OCI-LY7 (cell line): ENCODE measurements around the gene MMP3. TPM values are rescaled to one million over a fixed set of nuclear protein-coding genes. Genes with fewer than 3 reads are reported as not detected.

Experiments
- BruUV-seq: library from RNA; stranded (reverse); fragments of 400-500 nt; replicated peaks from 2 replicates; lab custom pipeline; 2021; lab: Mats Ljungman, UMichigan
- CTCF ChIA-PET: fragments of 300-600 bp; sonication (Branson Sonifier 250); formaldehyde crosslinking; loops from one replicate; lab custom pipeline; 2022; ENCODE audit warnings: antibody characterized with exemption; ENCODE audit not compliant: unreplicated experiment; lab: Charles Lee
- POLR2A ChIA-PET: fragments of 300-600 bp; sonication (Branson Sonifier 250); formaldehyde crosslinking; loops from one replicate; lab custom pipeline; 2022; ENCODE audit warnings: antibody characterized with exemption; lab: Charles Lee
- DNase-seq: peaks from one replicate; pipeline ENCODE4 v3.0.0-alpha.2; 2015; ENCODE audit warnings: low spot score
- H2AFZ ChIP-seq: fragments of 200-600 bp; sonication (generic), shearing (Covaris generic); 2 replicates; pipeline ENCODE4 v1.6.1; 2014; ENCODE audit warnings: mild to moderate bottlenecking, antibody characterized with exemption, low read length, moderate library complexity
- H3K27ac ChIP-seq: fragments of 200-600 bp; sonication (generic); 2 replicates; pipeline ENCODE4 v1.5.1; 2014; ENCODE audit warnings: mixed run types, low read depth, mild to moderate bottlenecking, moderate library complexity, low read length, inconsistent platforms; ENCODE audit not compliant: poor library complexity, severe bottlenecking
- H3K36me3 ChIP-seq: fragments of 200-600 bp; sonication (generic); 2 replicates; pipeline ENCODE4 v1.6.1; 2014; ENCODE audit warnings: mild to moderate bottlenecking, antibody characterized with exemption, low read length, moderate library complexity, mixed read lengths; ENCODE audit not compliant: insufficient read depth
- H3K4me1 ChIP-seq: fragments of 200-600 bp; sonication (generic); 2 replicates; pipeline ENCODE4 v1.5.1; 2014; ENCODE audit warnings: mild to moderate bottlenecking, low read length; ENCODE audit not compliant: insufficient read depth, poor library complexity, severe bottlenecking
- H3K4me2 ChIP-seq: fragments of 200-600 bp; sonication (generic); 2 replicates; pipeline ENCODE4 v1.6.1; 2014; ENCODE audit warnings: mild to moderate bottlenecking, low read length
- H3K4me3 ChIP-seq: fragments of 200-600 bp; sonication (generic); 2 replicates; pipeline ENCODE4 v1.5.1; 2014; ENCODE audit warnings: mild to moderate bottlenecking, low read depth, low read length; ENCODE audit not compliant: poor library complexity, severe bottlenecking
- H3K79me2 ChIP-seq: fragments of 200-600 bp; sonication (generic); 2 replicates; pipeline ENCODE4 v1.6.1; 2016; ENCODE audit warnings: low read depth, mild to moderate bottlenecking, low read length, moderate library complexity, mixed read lengths; ENCODE audit not compliant: insufficient read depth
- H3K9me2 ChIP-seq: fragments of 200-600 bp; sonication (generic); 2 replicates; pipeline ENCODE4 v1.6.1; 2016; ENCODE audit warnings: mild to moderate bottlenecking, low read length, mixed read lengths; ENCODE audit not compliant: insufficient read depth
- H3K9me3 ChIP-seq: fragments of 200-600 bp; sonication (generic); 2 replicates; pipeline ENCODE4 v1.6.1; 2014; ENCODE audit warnings: mild to moderate bottlenecking, mixed run types, low read length, mixed read lengths
- H4K20me1 ChIP-seq: fragments of 200-600 bp; sonication (generic); 2 replicates; pipeline ENCODE4 v1.6.1; 2014; ENCODE audit warnings: mild to moderate bottlenecking, antibody characterized with exemption, low read length, moderate library complexity, mixed read lengths; ENCODE audit not compliant: insufficient read depth
- EZH2phosphoT487 ChIP-seq: fragments of 200-600 bp; sonication (generic); IDR thresholded peaks from 2 replicates; pipeline ENCODE4 v1.6.1; 2018; ENCODE audit warnings: low read depth, borderline replicate concordance, mild to moderate bottlenecking, mixed run types, antibody characterized with exemption, low read length, moderate library complexity, mixed read lengths
- intact Hi-C: fragments of 100-400 bp; cut with micrococcal nuclease; formaldehyde crosslinking; loops from one replicate; pipeline ENCODE4 v1.10.0; 2022; ENCODE audit not compliant: unreplicated experiment
- total RNA-seq, 2 experiments: library from RNA; depleted of rRNA in 1 of 2; stranded (reverse); fragments of >200 nt in 1 of 2; shearing (Covaris generic) in 1 of 2; gene quantifications; 2 replicates each; pipeline ENCODE4 v1.2.3, GENCODE V29; 2014 to 2022
- TF ChIP-seq, protein P1 (sequence below): fragments of 200-600 bp; sonication (generic); conservative IDR thresholded peaks from 2 replicates; pipeline ENCODE4 v1.5.1; 2014; ENCODE audit warnings: mild to moderate bottlenecking, antibody characterized with exemption, low read length, moderate library complexity, mixed read lengths

MMP3 gene
- total RNA-seq, 2 experiments from 2014 or later, result not detected

DNA sequence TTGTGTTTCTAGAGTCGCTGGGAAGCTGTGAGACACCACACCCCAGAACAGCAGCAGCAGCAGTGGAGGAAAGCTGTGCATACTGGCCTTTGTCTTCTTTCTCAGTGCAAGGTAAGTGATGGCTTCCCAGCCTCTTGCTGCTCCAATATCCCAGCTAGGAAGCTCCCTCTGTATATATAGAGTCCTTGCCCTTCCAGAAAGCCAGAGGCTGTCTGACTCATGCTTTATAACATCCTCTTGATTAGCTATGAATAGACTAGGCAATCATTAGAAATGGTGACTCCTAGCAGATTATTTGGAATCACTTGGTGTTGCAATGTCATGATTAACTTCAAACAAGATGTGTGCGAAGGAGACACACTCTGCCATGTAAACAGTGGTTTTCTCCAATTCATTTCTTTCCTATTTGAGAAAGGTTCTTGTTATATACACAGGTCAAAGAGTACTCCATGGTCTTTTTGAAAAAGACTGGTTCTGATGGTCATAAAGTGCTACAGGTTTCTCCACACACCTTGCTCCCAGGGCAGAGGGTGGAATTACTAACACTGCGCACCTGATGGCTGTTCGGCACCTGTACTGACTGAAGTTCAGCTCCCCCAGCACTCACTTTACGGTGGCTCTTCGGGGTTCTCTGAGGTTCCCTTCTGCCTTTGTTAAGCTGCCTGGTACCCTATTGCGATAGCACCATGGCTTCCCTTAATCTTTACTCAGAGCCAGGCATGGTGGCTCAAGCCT is 45.2 kb downstream of the MMP3 start, which contains the start of gene MMP1:
TSS of gene MMP1 (minus strand) at position 149 of the 735 bp plus-strand sequence. CDS start at position 81, 68 bp downstream.
- Histone ChIP-seq H3K27ac (no peak within 1 kb of the TSS), H3K4me1 (no peaks in the 10 kb centered on the region), H4K20me1 (no peaks in the 10 kb centered on the region), H3K4me2 (no peak within 1 kb of the TSS), H2AFZ (no peak within 1 kb of the TSS), H3K4me3 (no peak within 1 kb of the TSS), H3K9me3 (no peaks in the 10 kb centered on the region), H3K79me2 (no peaks in the 10 kb centered on the region), H3K36me3 (no peaks in the 10 kb centered on the region), H3K9me2 (no peaks in the 10 kb centered on the region)
- no TSS peak for BruUV-seq
- POLR2A ChIA-PET, result no interaction called here
- TF ChIP-seq EZH2phosphoT487, result no peak
- TF ChIP-seq, protein P1, sequence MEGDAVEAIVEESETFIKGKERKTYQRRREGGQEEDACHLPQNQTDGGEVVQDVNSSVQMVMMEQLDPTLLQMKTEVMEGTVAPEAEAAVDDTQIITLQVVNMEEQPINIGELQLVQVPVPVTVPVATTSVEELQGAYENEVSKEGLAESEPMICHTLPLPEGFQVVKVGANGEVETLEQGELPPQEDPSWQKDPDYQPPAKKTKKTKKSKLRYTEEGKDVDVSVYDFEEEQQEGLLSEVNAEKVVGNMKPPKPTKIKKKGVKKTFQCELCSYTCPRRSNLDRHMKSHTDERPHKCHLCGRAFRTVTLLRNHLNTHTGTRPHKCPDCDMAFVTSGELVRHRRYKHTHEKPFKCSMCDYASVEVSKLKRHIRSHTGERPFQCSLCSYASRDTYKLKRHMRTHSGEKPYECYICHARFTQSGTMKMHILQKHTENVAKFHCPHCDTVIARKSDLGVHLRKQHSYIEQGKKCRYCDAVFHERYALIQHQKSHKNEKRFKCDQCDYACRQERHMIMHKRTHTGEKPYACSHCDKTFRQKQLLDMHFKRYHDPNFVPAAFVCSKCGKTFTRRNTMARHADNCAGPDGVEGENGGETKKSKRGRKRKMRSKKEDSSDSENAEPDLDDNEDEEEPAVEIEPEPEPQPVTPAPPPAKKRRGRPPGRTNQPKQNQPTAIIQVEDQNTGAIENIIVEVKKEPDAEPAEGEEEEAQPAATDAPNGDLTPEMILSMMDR, result no peak
- CTCF ChIA-PET, result no interaction called here
- DNase-seq, result no peak
- intact Hi-C loops, result no loop called here

DNA sequence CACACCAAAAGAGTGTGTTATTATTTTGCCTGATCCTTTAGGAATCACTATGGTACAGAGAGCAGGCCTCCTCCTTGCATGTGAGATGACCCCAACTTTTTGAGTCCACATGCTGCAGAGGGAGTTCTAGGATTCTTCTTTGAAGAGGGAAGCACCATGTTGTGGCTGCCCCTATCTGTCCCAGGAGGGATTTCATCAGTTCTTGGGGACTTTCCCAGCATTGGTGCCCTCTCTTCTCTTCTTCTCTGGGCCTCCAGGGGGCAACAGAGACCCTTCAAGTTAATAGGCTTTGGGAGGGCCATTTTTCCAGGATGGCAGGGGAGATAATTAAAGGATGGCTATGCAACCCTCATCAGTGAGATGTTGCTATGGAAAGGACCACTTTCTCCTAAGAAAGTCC is 49.0 kb downstream of the MMP3 start:
- Histone ChIP-seq H3K4me3 (no peak overlapping the region), H4K20me1 (no peaks in the 10 kb centered on the region), H3K9me3 (no peaks in the 10 kb centered on the region), H3K27ac (no peak overlapping the region), H3K4me1 (no peaks in the 10 kb centered on the region), H3K9me2 (no peaks in the 10 kb centered on the region), H3K4me2 (no peak overlapping the region), H3K79me2 (no peaks in the 10 kb centered on the region), H2AFZ (no peak overlapping the region), H3K36me3 (no peaks in the 10 kb centered on the region)
- TF ChIP-seq, protein P1, result peak; percentile 78
- no peak for TF ChIP-seq EZH2phosphoT487
- no TSS peak for BruUV-seq
- ChIA-PET CTCF (no interaction called here), POLR2A (interaction anchor here (0.7 to 1.3 kb wide), 3 partner anchors 9 to 32 kb away, joined by 3 to 6 read pairs (median 3); no protein-coding TSS in a partner anchor)
- intact Hi-C loops, result no loop called here
- DNase-seq, result peak; percentile 44

DNA sequence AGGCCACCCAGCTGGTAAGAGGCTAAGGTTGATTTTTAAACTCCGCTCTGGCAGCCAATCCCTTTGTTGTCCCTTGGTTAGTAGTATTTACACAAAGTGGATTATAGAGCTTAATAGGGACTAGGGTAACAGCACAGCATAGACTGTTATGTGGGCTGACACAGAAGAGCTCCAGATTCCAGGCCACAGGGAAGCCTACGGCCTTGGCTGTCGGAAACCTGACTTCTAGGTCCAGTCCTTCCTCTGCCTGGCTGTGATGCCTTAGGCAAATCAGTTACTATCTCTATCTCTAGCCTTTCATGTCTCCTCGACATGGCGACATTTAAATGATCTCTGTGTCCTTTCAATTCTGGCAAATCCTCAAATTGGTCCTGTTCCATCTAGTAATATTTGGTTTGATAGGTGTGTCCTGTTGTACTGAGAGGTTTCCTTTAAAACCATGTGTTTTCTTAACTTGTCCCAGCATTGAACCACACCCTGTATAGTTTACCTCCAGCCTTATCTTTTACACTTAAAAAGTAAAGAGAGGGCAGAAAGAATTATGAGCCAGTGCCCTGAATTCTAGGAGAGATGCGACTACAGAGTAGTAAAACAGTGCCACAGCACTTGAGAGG is 49.6 kb downstream of the MMP3 start:
- Histone ChIP-seq H2AFZ (no peak overlapping the region), H3K36me3 (no peaks in the 10 kb centered on the region), H3K79me2 (no peaks in the 10 kb centered on the region), H3K9me2 (no peaks in the 10 kb centered on the region), H4K20me1 (no peaks in the 10 kb centered on the region), H3K4me3 (no peak overlapping the region), H3K9me3 (no peaks in the 10 kb centered on the region), H3K4me1 (no peaks in the 10 kb centered on the region), H3K4me2 (no peak overlapping the region), H3K27ac (no peak overlapping the region)
- CTCF ChIA-PET, result no interaction called here
- TF ChIP-seq, protein P1, result no peak
- no peak for TF ChIP-seq EZH2phosphoT487
- no peak for DNase-seq
- intact Hi-C loops, result no loop called here
- POLR2A ChIA-PET, result interaction anchor here (0.6 kb wide), 1 partner anchor 583 kb away, joined by 5 read pairs; no protein-coding TSS in a partner anchor
- BruUV-seq, result no TSS peak
